Glomerular visceral epithelial cell (primary cell): ENCODE results near the gene TYSND1.
"Not testable (repeated sequence)": the region's sequence is repeated elsewhere in the genome, so short reads cannot be mapped to it uniquely, and the experiment has no call there.

Source experiments
- DNase-seq: peaks from one replicate; pipeline ENCODE4 v3.0.0-alpha.2; 2016; ENCODE audit errors: extremely low spot score

TYSND1 gene

DNA sequence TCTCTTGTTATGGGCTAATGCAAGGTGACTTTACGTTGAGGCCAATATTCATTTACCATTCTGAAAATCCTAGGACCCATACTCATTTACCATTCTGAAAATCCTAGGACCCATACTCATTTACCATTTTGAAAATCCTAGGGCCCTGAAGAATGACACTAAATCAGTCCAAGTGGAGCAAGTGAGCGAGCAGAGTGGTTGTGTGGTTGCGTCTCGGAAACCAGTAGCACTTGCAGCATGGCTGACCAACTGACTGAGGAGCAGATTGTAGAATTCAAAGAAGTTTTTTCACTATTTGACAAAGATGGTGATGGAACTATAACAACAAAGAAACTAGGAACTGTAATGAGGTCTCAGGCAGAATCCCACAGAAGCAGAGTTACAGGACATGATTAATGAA lies 16.9 kb upstream of the TYSND1 start:
- DNase-seq, result no peak

DNA sequence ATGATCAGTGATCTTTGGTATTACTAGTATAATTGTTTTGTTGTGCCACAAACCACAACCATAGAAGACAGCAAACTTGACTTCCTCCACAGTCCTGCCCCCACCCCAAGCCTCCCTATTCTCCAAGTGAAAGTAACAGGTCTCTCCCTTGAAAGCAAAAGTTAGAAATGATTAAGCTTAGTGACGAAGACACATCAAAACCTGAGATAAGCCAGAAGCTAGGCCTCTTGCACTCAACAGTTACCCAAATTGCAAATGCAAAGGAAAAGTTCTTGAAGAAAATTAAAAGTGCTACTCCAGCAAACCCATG lies 16.3 kb upstream of the TYSND1 start:
- DNase-seq, result no peak

DNA sequence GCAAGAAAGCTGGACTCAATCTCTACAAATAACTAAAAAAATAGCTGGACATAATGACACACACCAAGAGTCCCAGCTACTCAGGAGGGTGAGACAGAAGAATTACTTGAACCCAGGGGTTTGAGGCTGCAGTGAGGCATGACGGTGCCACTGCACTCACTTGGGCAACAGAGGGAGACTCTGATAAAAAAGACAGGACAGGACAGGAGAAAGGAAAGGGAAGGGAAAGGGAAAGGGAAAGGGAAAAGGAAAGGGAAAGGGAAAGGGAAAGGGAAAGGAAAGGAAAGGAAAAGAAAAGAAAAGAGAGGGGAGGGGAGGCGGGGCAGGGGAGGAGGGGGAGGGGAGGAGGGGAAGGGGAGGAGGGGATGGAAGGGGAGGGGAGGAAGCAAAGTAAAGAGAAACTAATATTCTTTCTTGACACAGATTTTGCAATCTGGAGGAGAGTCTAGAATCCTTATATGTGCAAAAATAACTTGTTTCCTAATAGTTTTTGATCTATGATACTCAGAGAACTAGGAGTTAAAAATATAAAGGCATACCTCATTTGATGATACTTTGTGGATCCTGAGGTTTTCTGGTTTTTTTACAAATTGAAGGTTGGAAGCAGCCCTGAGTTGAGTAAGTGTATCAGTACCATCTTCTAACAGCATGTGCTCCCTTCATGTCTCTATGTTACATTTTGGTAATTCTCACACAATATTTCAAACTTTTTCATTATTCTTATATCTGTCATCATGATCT lies 15.8 kb upstream of the TYSND1 start:
- DNase-seq, result no peak

DNA sequence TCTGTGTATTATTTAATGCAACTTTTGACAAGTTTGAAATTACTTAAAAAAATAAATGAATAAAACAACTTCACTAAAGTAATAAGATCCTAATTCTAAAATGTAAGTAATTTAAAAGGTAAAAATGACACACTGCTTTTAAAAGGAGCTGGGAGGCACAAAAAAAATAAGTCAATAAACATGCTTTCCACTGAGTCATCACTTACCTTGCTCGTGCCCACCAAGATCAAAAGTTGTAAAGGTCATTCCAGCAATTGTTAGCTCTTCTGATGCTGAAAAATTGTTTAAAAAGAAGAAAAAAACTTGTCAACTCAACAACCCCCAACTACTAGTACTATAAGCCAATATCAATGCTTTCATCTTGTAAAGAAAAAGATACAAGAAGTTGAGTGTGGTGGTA lies 14.3 kb upstream of the TYSND1 start:
- no peak for DNase-seq

DNA sequence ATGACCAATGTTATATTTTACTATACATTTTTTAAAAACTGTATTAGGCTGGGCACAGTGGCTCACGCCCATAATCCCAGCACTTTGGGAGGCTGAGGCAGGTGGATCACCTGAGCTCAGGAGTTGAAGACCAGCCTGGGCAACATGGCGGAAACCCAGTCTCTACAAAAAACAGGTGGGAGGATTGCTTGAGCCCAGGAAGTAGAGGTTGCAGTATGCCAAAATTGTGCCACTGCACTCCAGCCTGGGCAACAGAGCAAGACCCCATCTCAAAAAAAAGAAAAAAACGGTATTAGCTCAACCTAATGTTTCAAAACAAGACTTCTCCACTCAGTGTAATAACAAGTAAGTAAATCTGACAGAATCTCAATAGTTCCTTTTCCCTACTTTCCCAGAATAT lies 12.9 kb upstream of the TYSND1 start:
- not testable (repeated sequence) for DNase-seq

DNA sequence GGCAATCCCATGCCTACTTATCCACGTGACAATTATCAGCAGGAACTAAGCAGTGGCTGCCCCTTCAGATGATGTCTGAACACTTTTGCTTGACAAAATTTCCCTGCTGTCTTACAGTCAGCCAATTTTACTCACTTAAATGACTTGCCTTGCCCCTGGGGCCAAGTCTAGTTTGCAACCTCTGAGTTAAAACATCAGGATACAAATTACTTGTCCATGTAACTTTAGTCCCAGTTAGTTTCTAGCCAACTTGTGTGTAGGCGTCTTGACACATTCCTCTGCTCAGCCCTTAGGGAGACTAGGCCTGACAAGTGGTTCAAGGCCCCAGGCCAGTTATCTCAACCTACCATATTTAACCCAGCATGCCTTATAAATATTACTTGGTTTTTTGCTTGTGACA lies 11.6 kb upstream of the TYSND1 start:
- no peak for DNase-seq

DNA sequence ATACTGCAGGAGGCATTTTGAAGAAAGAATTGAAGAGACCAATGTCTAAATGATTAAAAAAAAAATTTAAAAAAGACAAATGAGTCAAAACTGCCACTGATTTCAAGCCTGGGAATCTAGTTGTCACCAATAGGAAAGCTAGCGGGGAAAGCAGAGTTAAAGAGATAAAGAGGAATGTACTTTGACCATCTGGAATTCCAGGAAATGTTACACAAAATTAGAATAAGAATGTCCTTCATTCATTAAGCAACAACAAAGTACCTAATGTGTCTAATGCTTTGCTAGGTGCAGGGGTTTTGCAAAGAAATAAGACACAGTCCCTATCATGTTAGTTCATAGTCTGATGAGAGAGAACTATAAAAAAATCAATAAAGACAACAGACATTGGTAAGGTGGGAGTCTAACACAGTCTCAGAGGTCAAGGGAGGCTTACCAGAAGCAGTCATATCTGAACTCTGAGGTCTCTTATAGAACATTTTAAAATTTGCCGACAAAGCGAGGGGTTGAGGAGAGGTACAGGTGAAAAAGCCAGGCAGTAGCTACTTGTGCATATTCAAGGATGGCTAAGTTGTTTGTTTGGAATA lies 8.8 kb upstream of the TYSND1 start:
- DNase-seq, result no peak

DNA sequence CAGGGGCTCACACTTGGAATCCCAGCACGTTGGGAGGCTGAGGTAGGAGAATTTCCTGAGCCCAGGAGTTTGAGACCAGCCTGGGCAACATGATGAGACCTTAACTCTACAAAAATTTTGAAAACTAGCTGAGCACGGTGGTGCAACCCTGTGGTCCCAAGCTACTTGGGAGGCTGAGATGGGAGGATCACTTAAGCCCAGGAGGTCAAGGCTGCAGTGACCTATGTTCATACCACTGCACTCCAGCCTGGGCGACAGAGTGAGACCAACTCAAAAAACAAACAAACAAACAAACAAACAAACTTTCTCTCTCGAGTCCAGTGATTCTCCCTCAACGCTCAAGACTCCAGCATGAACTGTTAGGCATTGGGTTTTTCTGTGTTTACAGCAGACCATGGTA lies 2.0 kb upstream of the TYSND1 start:
- no peak for DNase-seq

DNA sequence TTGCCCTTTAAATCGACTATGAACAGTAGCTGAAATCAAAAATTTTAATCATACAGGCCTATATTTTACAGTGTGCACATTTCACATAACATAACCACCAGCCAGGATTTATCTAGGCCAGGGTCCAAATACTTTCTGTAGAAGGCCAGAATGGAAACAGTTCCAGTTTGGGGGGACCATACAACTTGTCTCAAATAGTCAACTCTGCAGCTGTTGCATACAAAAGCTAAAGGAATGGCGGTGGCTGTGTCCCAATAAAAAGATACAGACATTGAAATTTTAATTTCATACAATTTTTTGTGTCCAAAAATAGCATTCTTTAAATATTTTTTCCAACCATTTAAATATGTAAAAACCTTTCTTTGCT lies 742 bp upstream of the TYSND1 start:
- no peak for DNase-seq

DNA sequence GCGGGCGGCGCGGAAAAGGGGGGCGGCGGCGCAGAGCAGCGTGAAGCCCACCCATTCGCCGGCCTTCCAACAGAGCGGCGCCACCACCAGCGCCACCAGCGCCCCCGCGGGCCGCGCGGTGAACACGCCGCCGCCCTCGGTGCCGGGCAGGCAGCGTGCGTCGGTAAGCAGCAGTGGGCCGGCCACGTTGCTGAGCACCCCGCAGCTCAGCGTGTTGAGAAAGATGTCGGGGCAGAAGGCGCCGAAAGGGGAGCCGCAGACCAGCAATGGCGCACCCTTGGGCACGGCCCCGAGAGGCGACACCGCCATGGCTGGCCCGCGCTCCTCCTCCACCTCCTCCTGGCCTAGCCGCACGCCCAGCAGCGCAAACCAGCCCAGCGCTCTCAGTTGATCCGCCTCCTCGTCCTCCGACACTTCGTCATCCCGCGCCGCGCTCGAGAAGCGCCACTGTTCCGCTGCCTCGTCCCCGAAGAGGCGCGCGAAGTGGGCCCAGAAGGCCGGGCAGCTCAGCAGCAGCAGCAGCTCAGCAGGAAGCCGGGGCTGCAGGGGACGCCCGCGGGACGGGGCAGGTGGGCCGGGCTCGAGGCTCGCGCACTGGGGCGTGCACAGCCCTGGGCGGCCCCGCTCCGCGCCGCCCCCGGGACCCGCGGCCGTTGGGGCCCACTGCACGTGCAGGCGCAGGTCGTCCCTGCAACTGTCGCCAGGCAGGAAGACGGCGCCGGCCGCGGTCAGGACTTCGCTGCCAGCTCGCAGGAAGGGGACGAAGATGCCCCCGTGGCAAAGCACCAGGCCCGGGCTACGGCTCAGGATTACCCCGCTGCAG lies 623 bp downstream of the TYSND1 start:
- peak; percentile 61 for DNase-seq

DNA sequence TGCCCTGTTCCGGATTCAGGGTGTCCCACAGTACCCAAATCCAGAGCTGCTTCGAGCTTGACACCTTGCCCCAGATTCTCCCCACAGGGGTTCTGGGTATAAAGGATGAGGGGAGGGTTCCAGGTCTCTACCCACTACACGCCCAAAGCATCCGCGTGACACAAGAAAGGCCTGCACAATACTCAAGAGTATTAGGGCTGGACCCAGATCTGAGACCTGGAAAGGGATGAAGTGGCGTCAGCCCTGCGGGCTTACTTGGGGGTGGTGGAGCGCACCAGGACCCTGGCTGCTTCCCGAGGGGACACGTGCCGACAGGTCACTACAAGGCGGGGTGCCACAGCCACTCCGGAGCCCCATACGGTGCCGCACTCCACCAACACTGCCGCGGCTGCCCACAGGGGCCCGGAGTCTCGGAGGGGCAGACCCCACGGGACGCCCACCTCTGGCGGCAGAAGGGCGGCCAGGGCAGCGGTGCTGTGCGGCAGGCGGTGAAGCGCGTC lies 1.3 kb downstream of the TYSND1 start:
- DNase-seq, result no peak

DNA sequence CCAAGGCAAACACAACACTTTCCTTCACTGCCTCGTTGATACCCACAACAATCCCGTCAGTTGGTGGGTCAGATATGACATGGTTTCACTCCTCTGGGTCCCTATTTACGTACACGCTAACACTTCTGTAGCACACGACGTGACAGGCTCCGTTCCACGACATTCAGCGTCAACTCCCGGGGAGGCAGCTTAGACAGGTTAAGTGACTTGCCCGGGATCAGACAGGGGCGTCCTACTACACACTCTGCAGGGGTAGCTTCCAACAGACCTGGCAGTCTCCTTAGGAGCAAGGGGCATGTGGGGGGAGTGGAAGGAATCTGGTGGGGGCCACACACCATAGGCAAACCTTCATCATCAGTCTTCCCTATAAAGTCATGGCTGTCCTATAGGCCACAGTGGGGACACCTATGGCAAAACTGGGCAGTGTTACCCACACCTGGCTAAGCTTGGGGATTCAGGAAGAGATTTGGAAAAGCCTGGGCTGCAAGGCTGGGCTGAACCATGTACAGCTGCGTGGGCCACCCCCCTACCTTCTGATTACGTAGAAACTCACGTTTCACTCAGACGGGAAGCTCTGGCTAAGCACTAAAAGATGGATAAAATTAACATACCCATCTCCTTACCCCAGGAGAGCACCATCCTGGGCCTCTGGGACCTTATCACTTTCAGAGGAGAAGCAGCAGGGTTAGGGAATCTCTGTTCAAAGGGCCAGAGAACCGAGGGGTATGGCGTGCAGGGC lies 2.0 kb downstream of the TYSND1 start:
- DNase-seq, result no peak

DNA sequence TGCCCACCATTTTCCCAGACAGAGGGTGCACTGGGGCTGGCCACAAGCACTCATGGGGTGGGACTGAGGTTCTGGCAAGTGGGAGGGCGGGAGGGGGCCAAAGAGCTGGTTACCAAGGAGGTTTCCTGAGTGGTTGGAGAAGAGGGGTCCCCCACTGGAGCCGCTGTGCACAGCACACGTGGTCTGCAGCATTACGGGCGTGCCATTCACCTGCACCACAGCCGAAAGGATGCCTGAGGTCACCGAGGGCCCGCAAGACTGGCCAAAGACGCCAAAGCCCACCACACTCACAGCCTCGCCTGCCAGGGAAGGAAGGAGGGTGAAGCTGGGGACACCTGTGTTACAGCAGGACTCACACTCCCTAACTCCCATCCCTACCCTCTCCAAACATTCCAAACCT lies 3.9 kb downstream of the TYSND1 start:
- DNase-seq, result no peak

DNA sequence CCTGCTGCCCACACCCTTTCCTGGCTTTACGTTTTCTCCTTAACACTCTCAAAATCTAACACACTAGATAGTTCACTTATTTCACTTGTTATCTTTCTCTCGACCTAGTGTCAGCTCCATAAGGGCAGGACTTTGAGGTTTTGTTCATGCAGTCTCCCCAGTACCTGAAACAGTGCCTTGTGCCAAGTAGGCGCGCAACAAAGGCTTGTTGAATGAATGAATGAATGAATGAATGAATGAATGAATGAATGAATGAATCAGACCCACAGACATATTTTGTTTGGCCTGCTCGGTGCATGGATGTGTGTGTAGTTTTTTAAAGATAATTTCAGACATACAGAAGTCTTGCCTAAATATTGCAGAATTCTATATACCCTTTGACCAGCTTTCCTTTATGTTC lies 6.2 kb downstream of the TYSND1 start:
- DNase-seq, result no peak

DNA sequence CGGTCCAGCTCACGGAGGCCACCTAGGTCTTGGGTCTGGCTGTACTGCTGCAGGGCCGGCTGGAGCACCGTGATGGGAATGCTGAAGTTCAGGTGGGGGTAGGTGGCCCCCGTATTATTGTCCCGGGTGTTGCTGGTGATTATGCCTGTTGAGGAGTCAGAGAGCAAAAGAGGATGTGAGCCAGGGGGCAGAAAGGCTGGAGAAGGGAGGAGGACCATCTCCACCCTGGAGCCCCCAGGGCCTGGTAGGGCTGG lies 6.6 kb downstream of the TYSND1 start:
- DNase-seq, result no peak

DNA sequence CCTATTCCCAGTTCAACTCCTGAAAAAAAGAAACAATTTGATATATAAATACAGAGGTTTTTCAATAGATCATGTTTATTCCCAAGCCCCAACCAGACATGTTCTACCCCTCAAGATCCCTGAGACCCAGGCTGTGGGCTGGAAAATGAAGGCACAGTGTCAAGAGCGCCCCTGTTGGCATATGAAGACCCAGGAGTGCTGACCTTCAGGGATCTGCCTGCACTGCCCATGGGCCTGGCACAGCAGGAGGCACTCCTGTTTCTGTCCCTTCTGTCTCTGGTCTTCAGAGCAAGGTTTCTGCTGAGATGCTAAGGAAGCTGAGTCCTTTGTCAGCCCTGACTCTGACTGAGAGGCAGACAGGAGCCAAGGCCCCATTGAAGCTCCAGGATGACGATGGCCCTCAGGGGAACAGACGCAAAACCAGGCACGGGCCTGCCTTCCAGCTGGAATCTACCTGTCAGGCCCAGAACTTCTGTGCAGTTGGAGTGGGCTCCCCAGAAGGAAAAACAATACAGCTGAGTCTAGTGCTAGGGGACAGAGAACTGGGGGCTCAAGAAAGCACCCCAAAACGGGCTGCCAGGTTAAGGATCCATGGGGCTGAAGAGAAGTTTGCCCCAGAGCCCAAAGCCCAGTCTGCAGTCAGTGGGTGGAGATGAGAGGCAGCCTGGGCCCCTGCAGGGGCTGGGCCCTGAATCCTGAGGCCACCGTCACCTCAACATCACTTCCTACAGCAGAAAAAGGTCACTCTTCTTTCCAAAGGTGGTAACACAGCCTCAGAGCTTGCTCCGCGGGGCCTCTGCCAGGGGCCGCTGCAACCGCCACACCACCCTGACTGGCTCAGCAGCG lies 7.1 kb downstream of the TYSND1 start:
- DNase-seq, result no peak

DNA sequence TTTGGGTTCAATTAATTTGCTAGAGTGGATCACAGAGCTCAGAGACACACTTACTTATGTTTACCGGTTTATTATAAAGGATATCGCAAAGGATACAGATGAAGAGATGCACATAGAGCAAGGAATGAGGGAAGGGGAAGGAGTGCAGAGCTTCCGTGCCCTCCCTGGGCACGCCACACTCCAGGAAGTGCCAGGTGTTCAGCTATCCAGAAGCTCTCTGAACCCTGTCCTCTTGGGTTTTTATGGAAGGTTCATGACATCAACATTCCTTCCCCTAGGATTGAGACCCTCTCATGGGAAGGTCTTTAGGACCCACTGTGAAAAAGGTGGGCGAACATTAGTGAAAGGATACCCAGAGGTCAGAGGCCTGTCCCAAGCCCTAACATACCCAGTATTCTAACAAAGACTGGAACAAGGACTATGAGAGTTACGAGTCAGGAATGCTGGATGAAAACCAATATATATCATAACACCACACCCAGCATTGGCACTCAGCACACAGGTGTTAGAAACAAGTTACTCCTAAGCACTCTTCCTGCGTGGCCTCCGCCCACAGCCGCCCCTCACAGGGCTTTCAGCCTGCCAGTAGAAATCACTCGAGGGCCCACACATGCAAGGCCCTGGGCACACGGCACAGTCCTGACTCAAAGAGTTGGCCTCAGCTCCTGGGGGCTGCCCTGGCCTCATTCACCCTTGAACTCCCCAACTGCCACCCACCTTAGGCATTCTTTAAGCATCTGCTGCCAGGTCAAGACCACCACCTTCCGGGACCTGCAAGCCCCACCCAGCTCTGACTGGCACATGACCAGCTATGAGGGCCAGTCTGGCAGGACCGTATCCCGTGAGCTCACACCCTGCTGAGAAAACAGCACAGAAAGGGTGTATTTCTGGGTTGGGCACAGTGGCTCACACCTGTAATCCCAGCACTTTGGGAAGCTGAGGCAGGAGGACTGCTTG lies 8.3 kb downstream of the TYSND1 start:
- DNase-seq, result no peak

DNA sequence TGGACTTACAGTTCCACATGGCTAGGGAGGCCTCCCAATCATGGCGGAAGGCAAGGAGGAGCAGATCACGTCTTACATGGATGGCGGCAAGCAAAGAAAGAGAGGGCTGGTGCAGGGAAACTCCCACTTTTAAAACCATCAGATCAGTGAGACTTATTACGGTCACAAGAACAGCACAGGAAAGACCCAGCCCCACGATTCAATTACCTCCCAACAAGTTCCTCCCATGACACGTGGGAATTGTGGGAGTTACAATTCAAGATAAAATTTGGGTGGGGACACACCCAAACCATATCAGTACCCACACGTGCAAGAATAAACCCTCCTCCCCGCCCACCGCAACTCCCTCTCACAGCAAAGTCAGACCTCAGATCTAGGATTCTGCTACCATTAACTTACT lies 9.4 kb downstream of the TYSND1 start:
- DNase-seq, result no peak

DNA sequence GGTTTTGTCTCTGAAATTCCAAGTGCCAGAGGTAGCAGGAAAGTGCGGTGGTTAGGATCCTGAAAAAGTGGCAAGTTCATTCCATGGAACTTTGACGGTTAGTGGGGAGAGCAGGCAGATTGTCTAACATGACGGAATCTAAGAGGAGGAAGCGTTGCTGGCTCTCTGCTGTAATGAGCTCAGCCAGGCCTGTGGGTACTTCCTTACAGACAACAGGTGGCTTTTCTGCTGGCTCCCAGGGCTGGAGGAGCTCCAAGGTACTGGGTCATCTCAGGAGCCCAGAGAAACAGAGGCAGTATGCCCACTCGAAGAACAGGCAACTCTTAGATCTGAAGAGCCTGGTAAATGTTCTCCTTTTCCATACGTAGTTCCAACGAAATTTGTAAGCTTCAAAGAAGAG lies 10.8 kb downstream of the TYSND1 start:
- DNase-seq, result no peak

DNA sequence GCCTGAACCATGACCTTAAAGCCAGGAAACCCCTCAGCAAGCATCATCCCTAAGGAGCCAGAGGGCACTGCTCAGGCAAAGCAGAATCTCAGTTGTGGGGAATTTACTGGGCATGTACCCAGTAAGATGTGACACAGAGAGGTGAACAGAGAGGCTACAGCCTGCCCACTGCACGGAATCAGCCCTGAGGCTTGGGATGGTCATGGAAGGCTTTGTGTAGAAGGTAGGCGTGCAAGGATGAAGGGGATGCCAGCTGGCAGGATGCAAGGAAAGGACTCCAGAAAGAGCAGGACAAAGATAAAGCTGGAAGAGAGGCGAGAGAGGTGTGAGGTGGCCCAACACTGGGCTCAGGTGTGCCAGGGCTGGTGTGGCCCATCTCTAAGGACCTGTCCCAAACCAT lies 11.5 kb downstream of the TYSND1 start:
- no peak for DNase-seq
